HepG2 (cell line): Measurements from ENCODE around the gene ALPL. TPM values are rescaled to one million over a fixed set of nuclear protein-coding genes. Genes with fewer than 3 reads are reported as not detected.

Experiments
- ATAC-seq: fragments of 200-7000 bp; cut with Tn5 transposase; 3 replicates; pipeline ENCODE4 v1.9.1; 2020; ENCODE audit warnings: mild to moderate bottlenecking, moderate library complexity
- BruUV-seq: library from RNA; stranded (reverse); fragments of 400-500 nt; replicated peaks from 2 replicates; lab custom pipeline; 2021; lab: Mats Ljungman, UMichigan
- CTCF ChIA-PET: fragments of 300-600 bp; formaldehyde crosslinking; extraction: SDS; loops from one replicate; lab custom pipeline; 2021; ENCODE audit warnings: low total read pairs, inconsistent platforms, low intra/inter-chr PET ratio; lab: Yijun Ruan, JAX
- POLR2A ChIA-PET: fragments of 350-600 bp; sonication (Branson Sonifier 250); formaldehyde crosslinking; loops from one replicate; lab custom pipeline; 2020; ENCODE audit warnings: antibody characterized with exemption, inconsistent platforms; lab: Yijun Ruan, JAX
- DNase-seq: peaks from one replicate; pipeline ENCODE4 v3.0.0-alpha.2; 2015; ENCODE audit warnings: low spot score
- FAIRE-seq: peaks from 3 replicates; lab custom pipeline; 2011; peaks lifted over from hg19 to GRCh38; lab: Jason Lieb, UNC
- H2AFZ ChIP-seq: one replicate; pipeline ENCODE4 v1.6.1; 2011; ENCODE audit warnings: low read length, inconsistent platforms
- H3K27ac ChIP-seq: fragments of 300-600 bp; 3 replicates; pipeline ENCODE4 v1.8.0; 2011; ENCODE audit warnings: mixed run types, mild to moderate bottlenecking, mixed read lengths, low read length, inconsistent platforms; ENCODE audit not compliant: insufficient read depth; ENCODE audit errors: extremely low read length
- H3K27me3 ChIP-seq, 2 experiments: fragments of 200-600 bp in 1 of 2; 2 replicates in 1 of 2; 3 replicates in 1 of 2; pipeline versions ENCODE4 v1.6.0 to v1.8.0; 2011; ENCODE audit warnings: low read length in 2 of 2, mild to moderate bottlenecking in 2 of 2, moderate library complexity in 2 of 2, inconsistent platforms in 1 of 2; ENCODE audit not compliant: insufficient read depth in 2 of 2, control insufficient read depth in 1 of 2
- H3K36me3 ChIP-seq, 2 experiments: fragments of 200-600 bp in 1 of 2; replicated peaks in 1 of 2; 2 replicates in 1 of 2; 3 replicates in 1 of 2; pipeline versions ENCODE4 v1.5.1 to v1.8.0; 2011; ENCODE audit warnings: low read length in 2 of 2, inconsistent platforms in 1 of 2; ENCODE audit not compliant: insufficient read depth in 2 of 2, control insufficient read depth in 1 of 2
- H3K4me1 ChIP-seq: 2 replicates; pipeline ENCODE4 v1.5.1; 2012; ENCODE audit warnings: low read length, inconsistent platforms; ENCODE audit not compliant: insufficient read depth
- H3K4me2 ChIP-seq: 2 replicates; pipeline ENCODE4 v1.6.0; 2011; ENCODE audit warnings: low read depth, low read length, inconsistent platforms
- H3K4me3 ChIP-seq, 3 experiments: fragments of 200-600 bp in 1 of 3; sonication (generic), shearing (Covaris generic) in 1 of 3; replicated peaks in 1 of 3; 2 replicates each; pipeline ENCODE4 v1.5.1; 2011 to 2016; ENCODE audit warnings: low read length in 3 of 3, inconsistent platforms in 2 of 3, low read depth in 2 of 3, mild to moderate bottlenecking in 2 of 3, control low read depth in 1 of 3, mixed read lengths in 1 of 3; ENCODE audit not compliant: insufficient read depth in 1 of 3
- H3K79me2 ChIP-seq: one replicate; pipeline ENCODE4 v1.6.1; 2011; ENCODE audit warnings: low read length, inconsistent platforms; ENCODE audit not compliant: insufficient read depth
- H3K9ac ChIP-seq: 2 replicates; pipeline ENCODE4 v1.6.0; 2011; ENCODE audit warnings: mild to moderate bottlenecking, low read depth, low read length, inconsistent platforms; ENCODE audit not compliant: insufficient read depth
- H3K9me3 ChIP-seq: 2 replicates; pipeline ENCODE4 v1.5.1; 2012; ENCODE audit warnings: mild to moderate bottlenecking, low read length
- H4K20me1 ChIP-seq: 2 replicates; pipeline ENCODE4 v1.6.0; 2011; ENCODE audit warnings: inconsistent platforms, mild to moderate bottlenecking, low read length, moderate library complexity; ENCODE audit not compliant: insufficient read depth
- CEBPZ ChIP-seq: IDR thresholded peaks from 2 replicates; pipeline ENCODE4 v1.6.1; 2012; ENCODE audit warnings: low read length, improper control_type of control experiment
- DPF2 ChIP-seq: sonication (generic); formaldehyde crosslinking; IDR thresholded peaks from 2 replicates; pipeline ENCODE4 v1.4.0; 2020; ENCODE audit warnings: mild to moderate bottlenecking, low read depth, missing genetic modification reagents, borderline replicate concordance
- HDAC1 ChIP-seq: sonication (generic); formaldehyde crosslinking; IDR thresholded peaks from 2 replicates; pipeline ENCODE4 v1.5.1; 2020; ENCODE audit warnings: mild to moderate bottlenecking, missing genetic modification reagents
- HMG20A ChIP-seq: IDR thresholded peaks from 2 replicates; pipeline ENCODE4 v1.6.1; 2016; ENCODE audit warnings: borderline replicate concordance
- MYPOP ChIP-seq: sonication (generic); formaldehyde crosslinking; IDR thresholded peaks from 2 replicates; pipeline ENCODE4 v1.8.1; 2023; ENCODE audit warnings: mild to moderate bottlenecking, moderate library complexity, missing genetic modification reagents
- NR1H2 ChIP-seq: sonication (generic); formaldehyde crosslinking; IDR thresholded peaks from 2 replicates; pipeline ENCODE4 v1.8.1; 2022; ENCODE audit warnings: low read depth, missing genetic modification reagents, borderline replicate concordance
- SMAD9 ChIP-seq: sonication (generic); formaldehyde crosslinking; IDR thresholded peaks from 2 replicates; pipeline ENCODE4 v1.5.1; 2020; ENCODE audit warnings: mild to moderate bottlenecking, missing genetic modification reagents
- ZBTB1 ChIP-seq: sonication (generic); formaldehyde crosslinking; IDR thresholded peaks from 2 replicates; pipeline ENCODE4 v1.4.0; 2020; ENCODE audit warnings: missing genetic modification reagents, borderline replicate concordance
- ZNF225 ChIP-seq: sonication (generic); formaldehyde crosslinking; IDR thresholded peaks from 2 replicates; pipeline ENCODE4 v1.4.0; 2020; ENCODE audit warnings: mild to moderate bottlenecking, missing genetic modification reagents
- ZNF383 ChIP-seq: sonication (generic); formaldehyde crosslinking; IDR thresholded peaks from 2 replicates; pipeline ENCODE4 v1.4.0; 2020; ENCODE audit warnings: missing genetic modification reagents, mild to moderate bottlenecking, borderline replicate concordance
- ZNF510 ChIP-seq: sonication (generic); formaldehyde crosslinking; IDR thresholded peaks from 2 replicates; pipeline ENCODE4 v1.4.0; 2020; ENCODE audit warnings: low read depth, mild to moderate bottlenecking, missing genetic modification reagents
- ZNF569 ChIP-seq: sonication (generic); formaldehyde crosslinking; IDR thresholded peaks from 2 replicates; pipeline ENCODE4 v1.5.0; 2020; ENCODE audit warnings: mild to moderate bottlenecking, missing genetic modification reagents, moderate library complexity, borderline replicate concordance
- ZNF616 ChIP-seq: sonication (generic); formaldehyde crosslinking; IDR thresholded peaks from 2 replicates; pipeline ENCODE4 v1.5.0; 2020; ENCODE audit warnings: low read depth, mild to moderate bottlenecking, missing genetic modification reagents
- WGBS: methylation state at CpG from one replicate; pipeline ENCODE4 v1.1.6; 2017; ENCODE audit warnings: low lambda C conversion rate; 5-methylcytosine and 5-hydroxymethylcytosine counted together
- in situ Hi-C: cut with HindIII; loops from 2 replicates; pipeline ENCODE4 v1.10.0; 2017; ENCODE audit warnings: low pct_unique_long_range_greater_than_20kb; ENCODE audit not compliant: extremely low pct_ligation_motif_present
- intact Hi-C: fragments of 100-400 bp; cut with micrococcal nuclease; formaldehyde crosslinking; loops from one replicate; pipeline ENCODE4 v1.10.0; 2022; ENCODE audit not compliant: unreplicated experiment
- polyA plus RNA-seq, 8 experiments: library from polyadenylated mRNA; depleted of rRNA in 3 of 8; stranded (reverse) in 7 of 8; unstranded in 1 of 8; fragments of >200 nt; fragmentation: Illumina TruSeq in 4 of 8; extraction: Trizol in 4 of 8; gene quantifications; 2 replicates each; pipeline versions ENCODE4 v1.2.1 to v1.2.3, GENCODE V29; 2011 to 2016; ENCODE audit warnings: low read depth in 4 of 8, missing spikeins in 1 of 8, mixed read lengths in 1 of 8; ENCODE audit not compliant: insufficient read depth in 1 of 8
- total RNA-seq, 5 experiments: library from RNA; depleted of rRNA; stranded (reverse); fragments of >200 nt; fragmentation: Illumina TruSeq; extraction: Trizol; gene quantifications; 2 replicates each; pipeline ENCODE4 v1.2.3, GENCODE V29; 2016; ENCODE audit warnings: low read depth in 1 of 5

Gene ALPL
- total and polyA plus RNA-seq, 2 of the 13 experiments (the other 11 are each of a cell fraction or from before 2014, with no cell fraction given), result 0.12 TPM; not detected in 1

GRCh38 chr1:21569820-21570527 is 60.8 kb downstream of the ALPL start (continued):
- TF ChIP-seq CEBPZ (no peak), MYPOP (CRISPR knock-in tag) (no peak), HDAC1 (CRISPR knock-in tag) (no peak), ZBTB1 (CRISPR knock-in tag) (no peak)

- Histone ChIP-seq H3K9ac (no peak overlapping the region), H3K27me3 (peaks cover 4 to 54% of the 10 kb centered on the region in 2 experiments), H3K79me2 (no peaks in the 10 kb centered on the region), H4K20me1 (no peaks in the 10 kb centered on the region), H3K36me3 (no peaks in the 10 kb centered on the region), H2AFZ (no peak overlapping the region), H3K4me1 (peaks cover 29% of the 10 kb centered on the region), H3K4me2 (peak overlapping the region; percentile 42; the same call in 1 of the 2 replicates), H3K9me3 (no peaks in the 10 kb centered on the region), H3K27ac (no peak overlapping the region), H3K4me3 (no peak overlapping the region)
- ATAC-seq (peak; percentile 10; the same call in 2 of the 3 replicates), DNase-seq (no peak), FAIRE-seq (no peak)
- ChIA-PET CTCF (no interaction called here), POLR2A (no interaction called here)
- intact Hi-C loops, result loop anchor here (5.0 kb wide), 1 partner anchor 193 kb away; no protein-coding TSS in a partner anchor
- TF ChIP-seq NR1H2 (CRISPR knock-in tag) (no peak), ZNF510 (CRISPR knock-in tag) (no peak), ZNF225 (CRISPR knock-in tag) (no peak), DPF2 (CRISPR knock-in tag) (no peak), SMAD9 (CRISPR knock-in tag) (no peak), ZNF383 (CRISPR knock-in tag) (no peak), HMG20A (CRISPR knock-in tag) (no peak), ZNF616 (CRISPR knock-in tag) (no peak), ZNF569 (no peak)
- no TSS peak for BruUV-seq
- in situ Hi-C loops, result loop anchor here (10.0 kb wide), 1 partner anchor 196 kb away; no protein-coding TSS in a partner anchor
- WGBS, result no CpG with 5 or more reads among the region's 5 CpGs
Measured at GRCh38 chr1:21570528-21570875, 61.3 kb downstream of the ALPL start.
